Hematopoietic multipotent progenitor cell treated with erythropoietin and hydrocortisone succinate and interleukin-3 and kit ligand, for 8 days (in vitro differentiated cells): ENCODE results near the gene MRAS.
A peak's percentile ranks its signal among the peaks of the same experiment; 100 is the strongest.
"Not testable (repeated sequence)": the region's sequence is repeated elsewhere in the genome, so short reads cannot be mapped to it uniquely, and the experiment has no call there.

Source experiments
- DNase-seq: peaks from one replicate; pipeline ENCODE4 v3.0.0-alpha.2; 2015

The MRAS gene

GRCh38 chr3:138394686-138395085 lies 46.3 kb downstream of the MRAS start:
- no peak for DNase-seq

GRCh38 chr3:138395865-138396751 lies 47.7 kb downstream of the MRAS start:
- DNase-seq, result no peak

GRCh38 chr3:138396752-138397410 lies 48.5 kb downstream of the MRAS start:
- DNase-seq, result no peak

GRCh38 chr3:138397983-138398382 lies 49.6 kb downstream of the MRAS start:
- DNase-seq, result no peak

GRCh38 chr3:138398791-138399575 lies 50.6 kb downstream of the MRAS start:
- DNase-seq, result no peak

- no peak for DNase-seq
Measured at GRCh38 chr3:138399766-138400165, 51.4 kb downstream of the MRAS start.

- no peak for DNase-seq
Measured at GRCh38 chr3:138400651-138401070, 52.3 kb downstream of the MRAS start.

GRCh38 chr3:138401834-138402233 lies 53.5 kb downstream of the MRAS start:
- no peak for DNase-seq

- DNase-seq, result no peak
Measured at GRCh38 chr3:138404121-138404520, 55.7 kb downstream of the MRAS start.

- DNase-seq, result no peak
Measured at GRCh38 chr3:138405001-138405400, 56.6 kb downstream of the MRAS start.

- DNase-seq, result no peak
Measured at GRCh38 chr3:138405486-138405885, 57.1 kb downstream of the MRAS start.

- DNase-seq, result no peak
Measured at GRCh38 chr3:138406606-138407005, 58.2 kb downstream of the MRAS start.

- no peak for DNase-seq
Measured at GRCh38 chr3:138407236-138407907, 59.0 kb downstream of the MRAS start.

- no peak for DNase-seq
Measured at GRCh38 chr3:138408751-138409570, 60.6 kb downstream of the MRAS start.

- no peak for DNase-seq
Measured at GRCh38 chr3:138412821-138413551, 64.6 kb downstream of the MRAS start.

GRCh38 chr3:138416236-138416635 lies 67.9 kb downstream of the MRAS start:
- DNase-seq, result not testable (repeated sequence)

GRCh38 chr3:138417559-138417982 lies 69.2 kb downstream of the MRAS start:
- peak; percentile 78 for DNase-seq

GRCh38 chr3:138418601-138419206 lies 70.3 kb downstream of the MRAS start:
- DNase-seq, result no peak

- DNase-seq, result no peak
Measured at GRCh38 chr3:138423316-138423715, 74.9 kb downstream of the MRAS start.

- DNase-seq, result no peak
Measured at GRCh38 chr3:138424323-138424722, 75.9 kb downstream of the MRAS start.

- DNase-seq, result no peak
Measured at GRCh38 chr3:138426211-138426610, 77.8 kb downstream of the MRAS start.
